Endothelial cell of umbilical vein (primary cell): ENCODE results near the gene BPGM. TPM values are rescaled to one million over a fixed set of nuclear protein-coding genes. Genes with fewer than 3 reads are reported as not detected.

Source experiments
- BruUV-seq: library from RNA; stranded (reverse); fragments of 400-500 nt; replicated peaks from 2 replicates; lab custom pipeline; 2021; lab: Mats Ljungman, UMichigan
- CTCF ChIA-PET: fragments of 300-600, 350-600 bp; sonication (Branson Sonifier 250); formaldehyde crosslinking; loops from one replicate; lab custom pipeline; 2021; ENCODE audit warnings: antibody characterized with exemption, inconsistent platforms; lab: Charles Lee
- POLR2A ChIA-PET: fragments of 300-600, 350-600 bp; sonication (Branson Sonifier 250); formaldehyde crosslinking; loops from one replicate; lab custom pipeline; 2021; ENCODE audit warnings: antibody characterized with exemption, inconsistent platforms; lab: Charles Lee
- DNase-seq: peaks from one replicate; pipeline ENCODE4 v3.0.0-alpha.2; 2011; ENCODE audit warnings: low read depth, low spot score
- FAIRE-seq: peaks from 2 replicates; lab custom pipeline; 2011; peaks lifted over from hg19 to GRCh38; lab: Jason Lieb, UNC
- H2AFZ ChIP-seq: 2 replicates; pipeline ENCODE4 v1.6.0; 2012; ENCODE audit warnings: low read depth, low read length, control low read depth, inconsistent platforms
- H3K27ac ChIP-seq: 2 replicates; pipeline ENCODE4 v1.5.1; 2011; ENCODE audit warnings: low read depth, mild to moderate bottlenecking, control low read depth, low read length, moderate library complexity; ENCODE audit not compliant: insufficient read depth
- H3K27me3 ChIP-seq, 2 experiments: 2 replicates each; pipeline versions ENCODE4 v1.6.0 to v1.6.1; 2011; ENCODE audit warnings: low read length in 2 of 2, mixed read lengths in 1 of 2; ENCODE audit not compliant: control insufficient read depth in 2 of 2, insufficient read depth in 2 of 2
- H3K36me3 ChIP-seq, 2 experiments: 2 replicates in 1 of 2; 3 replicates in 1 of 2; pipeline ENCODE4 v1.5.1; 2011; ENCODE audit warnings: low read length in 2 of 2, mild to moderate bottlenecking in 1 of 2, moderate library complexity in 1 of 2; ENCODE audit not compliant: control insufficient read depth in 2 of 2, insufficient read depth in 2 of 2; ENCODE audit errors: extremely low read depth in 1 of 2
- H3K4me1 ChIP-seq: 3 replicates; pipeline ENCODE4 v1.5.1; 2011; ENCODE audit warnings: mild to moderate bottlenecking, low read length; ENCODE audit not compliant: control insufficient read depth, insufficient read depth; ENCODE audit errors: extremely low read depth
- H3K4me2 ChIP-seq: 2 replicates; pipeline ENCODE4 v1.6.1; 2011; ENCODE audit warnings: low read length, control low read depth, mixed read lengths; ENCODE audit not compliant: insufficient read depth
- H3K4me3 ChIP-seq, 3 experiments: fragments of 200-600 bp in 1 of 3; sonication (generic), shearing (Covaris generic) in 1 of 3; replicated peaks in 1 of 3; 2 replicates each; pipeline ENCODE4 v1.5.1; 2011 to 2016; ENCODE audit warnings: control low read depth in 3 of 3, low read length in 3 of 3, mild to moderate bottlenecking in 2 of 3, inconsistent platforms in 1 of 3, low read depth in 1 of 3, moderate library complexity in 1 of 3; ENCODE audit not compliant: insufficient read depth in 1 of 3
- H3K79me2 ChIP-seq: 2 replicates; pipeline ENCODE4 v1.6.0; 2012; ENCODE audit warnings: low read length, inconsistent platforms; ENCODE audit not compliant: control insufficient read depth, insufficient read depth
- H3K9ac ChIP-seq: replicated peaks from 2 replicates; pipeline ENCODE3; 2011; ENCODE audit warnings: low read length, control low read depth; ENCODE audit not compliant: insufficient read depth; ENCODE audit errors: extremely low read depth
- H3K9me1 ChIP-seq: replicated peaks from 3 replicates; pipeline ENCODE4 v1.6.0; 2011; ENCODE audit warnings: mild to moderate bottlenecking, low read length; ENCODE audit not compliant: control insufficient read depth, insufficient read depth; ENCODE audit errors: extremely low read depth
- H3K9me3 ChIP-seq: replicated peaks from 2 replicates; pipeline ENCODE4 v1.5.1; 2012; ENCODE audit warnings: low read length, inconsistent platforms; ENCODE audit not compliant: control insufficient read depth, insufficient read depth
- H4K20me1 ChIP-seq: replicated peaks from 2 replicates; pipeline ENCODE3; 2011; ENCODE audit warnings: mild to moderate bottlenecking, low read length; ENCODE audit not compliant: control insufficient read depth, insufficient read depth; ENCODE audit errors: extremely low read depth
- CTCF ChIP-seq, 2 donors: IDR thresholded peaks; 1 replicate in 1 of 2; 2 replicates in 1 of 2; pipeline ENCODE4 v1.5.1; 2011; ENCODE audit warnings: low read length in 2 of 2, mild to moderate bottlenecking in 2 of 2, moderate library complexity in 2 of 2, control low read depth in 1 of 2, inconsistent platforms in 1 of 2, low read depth in 1 of 2; ENCODE audit not compliant: insufficient read depth in 1 of 2; ENCODE audit errors: extremely low read depth in 1 of 2
- FOS ChIP-seq: IDR thresholded peaks from 2 replicates; pipeline ENCODE4 v1.6.1; 2011; ENCODE audit warnings: mild to moderate bottlenecking, low read length, moderate library complexity, borderline replicate concordance; ENCODE audit not compliant: insufficient read depth
- GATA2 ChIP-seq: IDR thresholded peaks from 2 replicates; pipeline ENCODE4 v1.7.0; 2011; ENCODE audit warnings: low read depth, mild to moderate bottlenecking, moderate library complexity, mixed read lengths, low read length; ENCODE audit not compliant: insufficient read length, insufficient read depth
- JUN ChIP-seq: IDR thresholded peaks from 2 replicates; pipeline ENCODE4 v1.6.1; 2011; ENCODE audit warnings: borderline replicate concordance, low read depth; ENCODE audit not compliant: insufficient read length, insufficient read depth
- MAX ChIP-seq: IDR thresholded peaks from 2 replicates; pipeline ENCODE4 v1.6.1; 2011; ENCODE audit not compliant: insufficient read depth, insufficient read length
- POLR2AphosphoS5 ChIP-seq: IDR thresholded peaks from 2 replicates; pipeline ENCODE4 v1.6.1; 2012; ENCODE audit warnings: low read depth, mild to moderate bottlenecking, control low read depth, low read length, moderate library complexity; ENCODE audit not compliant: insufficient read depth
- dilution Hi-C: fragments of 300-500 bp; cut with MboI; formaldehyde crosslinking; loops from one replicate; pipeline ENCODE4 v1.15.0; 2019; ENCODE audit warnings: low sequenced_read_pairs; ENCODE audit not compliant: extremely low pct_ligation_motif_present
- intact Hi-C: fragments of 100-400 bp; cut with micrococcal nuclease; formaldehyde crosslinking; loops from one replicate; pipeline ENCODE4 v1.10.0; 2022
- polyA plus RNA-seq, 4 experiments: library from polyadenylated mRNA; depleted of rRNA in 3 of 4; stranded (reverse) in 3 of 4; unstranded in 1 of 4; fragments of >200 nt; gene quantifications; 2 replicates each; pipeline versions ENCODE4 v1.2.1 to v1.2.3, GENCODE V29; 2011 to 2012; ENCODE audit warnings: missing spikeins in 1 of 4
- total RNA-seq: library from RNA; stranded (reverse); gene quantifications from 2 replicates; pipeline ENCODE4 v1.2.3, GENCODE V29; 2021

BPGM gene
- total and polyA plus RNA-seq, 2 donors (not counting 3 experiments of a cell fraction or from before 2014, with no cell fraction given) = 24.2 to 28.3 TPM

GRCh38 chr7:134669845-134670373 is 23.3 kb downstream of the BPGM start:
- peak; percentile 98 for FAIRE-seq
- peaks cover 0 to 1% of the 10 kb centered on the region in 2 experiments for H3K36me3 ChIP-seq
- H3K4me1 ChIP-seq = peaks cover 50% of the 10 kb centered on the region
- H3K9me1 ChIP-seq = no peaks in the 10 kb centered on the region
- peak overlapping the region; percentile 100 for H3K27ac ChIP-seq
- intact Hi-C loops (loop anchor here (1.0 to 2.0 kb wide), 7 partner anchors 8 to 109 kb away; partner anchors contain the start of genes BPGM and CALD1), dilution Hi-C loops (no loop called here)
- peak overlapping the region in 1 of 3 experiments; percentile 10 for H3K4me3 ChIP-seq
- H4K20me1 ChIP-seq = no peaks in the 10 kb centered on the region
- no peaks in the 10 kb centered on the region for H3K9me3 ChIP-seq
- peak overlapping the region; percentile 70 for H3K4me2 ChIP-seq
- peak overlapping the region; percentile 92 for H3K9ac ChIP-seq
- H2AFZ ChIP-seq = no peak overlapping the region
- peak; percentile 91 for TF ChIP-seq FOS
- TF ChIP-seq POLR2AphosphoS5 = peak; percentile 91
- TF ChIP-seq CTCF (IDR thresholded peaks at IDR 0.05; ENCODE audit: extremely low read depth in 1 of 2, insufficient read depth in 1 of 2, low read depth in 1 of 2, low read length in 2 of 2) = no peak
- TF ChIP-seq GATA2 = peak; percentile 73
- peak; percentile 90 for TF ChIP-seq JUN
- TF ChIP-seq MAX = no peak
- peak; percentile 99 for DNase-seq
- no TSS peak for BruUV-seq
- H3K27me3 ChIP-seq = no peaks in the 10 kb centered on the region
- CTCF ChIA-PET = interaction anchor here (0.8 to 5.1 kb wide), 9 partner anchors 9 to 122 kb away, joined by 3 to 31 read pairs (median 4); no protein-coding TSS in a partner anchor
- POLR2A ChIA-PET = interaction anchor here (1.4 kb wide), 1 partner anchor 24 kb away, joined by 4 read pairs; the partner anchor contains the start of gene BPGM
- H3K79me2 ChIP-seq = peaks cover 58% of the 10 kb centered on the region
